GM12878 (cell line): ENCODE results near the gene FAM9C. TPM values are rescaled to one million over a fixed set of nuclear protein-coding genes. Genes with fewer than 3 reads are reported as not detected.
A peak's percentile ranks its signal among the peaks of the same experiment; 100 is the strongest.

ENCODE experiments used
- ATAC-seq: fragments of 200-7000 bp; cut with Tn5 transposase; 3 replicates; pipeline ENCODE4 v1.9.1; 2020; ENCODE audit warnings: mild to moderate bottlenecking, moderate library complexity
- BruUV-seq: library from RNA; stranded (reverse); fragments of 400-500 nt; replicated peaks from 2 replicates; lab custom pipeline; 2021; lab: Mats Ljungman, UMichigan
- CTCF ChIA-PET: fragments of 300-600 bp; sonication (Branson Sonifier 250); formaldehyde crosslinking; extraction: SDS; loops from one replicate; lab custom pipeline; 2021; ENCODE audit warnings: inconsistent platforms; lab: Yijun Ruan, JAX
- POLR2A ChIA-PET: fragments of 350-600 bp; formaldehyde crosslinking; extraction: SDS; loops from one replicate; lab custom pipeline; 2021; ENCODE audit warnings: inconsistent platforms; lab: Charles Lee
- RAD21 ChIA-PET: fragments of 300-600 bp; sonication (Branson Sonifier 250); formaldehyde crosslinking; loops from one replicate; lab custom pipeline; 2023; ENCODE audit warnings: antibody characterized with exemption; ENCODE audit not compliant: unreplicated experiment; lab: Charles Lee
- SMC1A ChIA-PET: fragments of 300-600 bp; sonication (Branson Sonifier 250); formaldehyde crosslinking; loops from one replicate; lab custom pipeline; 2023; ENCODE audit not compliant: unreplicated experiment, uncharacterized antibody; lab: Charles Lee
- DNase-seq: peaks from one replicate; pipeline ENCODE4 v3.0.0-alpha.2; 2011; ENCODE audit warnings: low read depth, low spot score
- FAIRE-seq: peaks from 3 replicates; lab custom pipeline; 2011; peaks lifted over from hg19 to GRCh38; lab: Jason Lieb, UNC
- H2AFZ ChIP-seq: 2 replicates; pipeline ENCODE4 v1.6.0; 2011; ENCODE audit warnings: low read depth, low read length, control low read depth; ENCODE audit not compliant: control insufficient read depth
- H3K27ac ChIP-seq: 2 replicates; pipeline ENCODE4 v1.5.1; 2011; ENCODE audit warnings: control low read depth; ENCODE audit not compliant: control insufficient read depth, insufficient read depth
- H3K27me3 ChIP-seq, 2 experiments: replicated peaks in 1 of 2; 2 replicates each; pipeline versions ENCODE4 v1.6.0 to v1.6.1; 2011; ENCODE audit warnings: low read length in 1 of 2; ENCODE audit not compliant: control insufficient read depth in 2 of 2, insufficient read depth in 2 of 2
- H3K36me3 ChIP-seq, 2 experiments: 2 replicates each; pipeline ENCODE4 v1.5.1; 2011; ENCODE audit warnings: low read length in 1 of 2; ENCODE audit not compliant: control insufficient read depth in 2 of 2, insufficient read depth in 2 of 2
- H3K4me1 ChIP-seq: 2 replicates; pipeline ENCODE4 v1.6.1; 2011; ENCODE audit warnings: mild to moderate bottlenecking, low read length, moderate library complexity, mixed read lengths; ENCODE audit not compliant: control insufficient read depth, insufficient read depth
- H3K4me2 ChIP-seq: 2 replicates; pipeline ENCODE4 v1.6.0; 2011; ENCODE audit warnings: control low read depth; ENCODE audit not compliant: control insufficient read depth, insufficient read depth
- H3K4me3 ChIP-seq: fragments of 200-600 bp; sonication (generic); 2 replicates; pipeline ENCODE4 v1.5.1; 2016
- H3K79me2 ChIP-seq: 2 replicates; pipeline ENCODE4 v1.6.0; 2011; ENCODE audit warnings: low read length; ENCODE audit not compliant: control insufficient read depth, insufficient read depth
- H3K9ac ChIP-seq: 2 replicates; pipeline ENCODE4 v1.8.0; 2011; ENCODE audit warnings: low read length, control low read depth, mixed read lengths; ENCODE audit not compliant: control insufficient read depth, insufficient read depth
- H3K9me3 ChIP-seq: replicated peaks from 3 replicates; pipeline ENCODE4 v1.5.1; 2011; ENCODE audit warnings: mild to moderate bottlenecking, low read length; ENCODE audit not compliant: control insufficient read depth, insufficient read depth
- H4K20me1 ChIP-seq: 2 replicates; pipeline ENCODE4 v1.6.0; 2011; ENCODE audit not compliant: control insufficient read depth, insufficient read depth
- ATF2 ChIP-seq: IDR thresholded peaks from 2 replicates; pipeline ENCODE4 v1.6.1; 2012; ENCODE audit warnings: low read length, inconsistent platforms
- CHD4 ChIP-seq: fragments of 200-600 bp; sonication (generic); IDR thresholded peaks from 2 replicates; pipeline ENCODE4 v1.6.1; 2016; ENCODE audit warnings: mild to moderate bottlenecking
- ESRRA ChIP-seq: IDR thresholded peaks from 2 replicates; pipeline ENCODE4 v1.6.1; 2012; ENCODE audit warnings: mild to moderate bottlenecking, low read length, improper control_type of control experiment
- FOXK2 ChIP-seq: fragments of 450-650 bp; IDR thresholded peaks from 2 replicates; pipeline ENCODE4 v1.6.1; 2017; ENCODE audit warnings: mild to moderate bottlenecking, moderate library complexity
- FOXM1 ChIP-seq: IDR thresholded peaks from 2 replicates; pipeline ENCODE4 v1.6.1; 2012; ENCODE audit warnings: low read depth, mild to moderate bottlenecking, inconsistent platforms, low read length, moderate library complexity
- GABPA ChIP-seq: IDR thresholded peaks from 2 replicates; pipeline ENCODE4 v1.6.1; 2014; ENCODE audit warnings: antibody characterized with exemption, low read depth, mild to moderate bottlenecking, inconsistent platforms
- HDGF ChIP-seq: fragments of 450-650 bp; IDR thresholded peaks from 2 replicates; pipeline ENCODE4 v1.6.1; 2016; ENCODE audit warnings: antibody characterized with exemption
- MAX ChIP-seq: IDR thresholded peaks from 2 replicates; pipeline ENCODE4 v1.6.1; 2012; ENCODE audit warnings: low read depth, low read length, improper control_type of control experiment
- MXI1 ChIP-seq: fragments of 150-350 bp; IDR thresholded peaks from 2 replicates; pipeline ENCODE4 v1.6.1; 2011; ENCODE audit warnings: low read depth, mild to moderate bottlenecking, inconsistent platforms, low read length, improper control_type of control experiment
- PML ChIP-seq: IDR thresholded peaks from 2 replicates; pipeline ENCODE4 v1.6.1; 2012; ENCODE audit warnings: low read length, inconsistent platforms
- RFX5 ChIP-seq: IDR thresholded peaks from 2 replicates; pipeline ENCODE4 v1.6.1; 2011; ENCODE audit warnings: low read depth, low read length, improper control_type of control experiment
- SMAD5 ChIP-seq: IDR thresholded peaks from 2 replicates; pipeline ENCODE4 v1.6.1; 2016; ENCODE audit warnings: antibody characterized with exemption, low read depth
- SMARCA5 ChIP-seq: fragments of 450-650 bp; IDR thresholded peaks from 2 replicates; pipeline ENCODE4 v1.6.1; 2017; ENCODE audit warnings: mild to moderate bottlenecking
- SUPT20H ChIP-seq: IDR thresholded peaks from 2 replicates; pipeline ENCODE4 v1.6.1; 2011; ENCODE audit warnings: low read depth, mild to moderate bottlenecking, low read length, moderate library complexity, borderline replicate concordance; ENCODE audit not compliant: control insufficient read depth
- ZBTB11 ChIP-seq: fragments of 450-650 bp; formaldehyde crosslinking; IDR thresholded peaks from 2 replicates; pipeline ENCODE4 v1.5.0; 2022; ENCODE audit warnings: mild to moderate bottlenecking, missing genetic modification characterization
- WGBS: methylation state at CpG from one replicate; pipeline ENCODE4 v1.1.6; 2016; ENCODE audit warnings: low lambda C conversion rate; ENCODE audit not compliant: insufficient replicate concordance, insufficient coverage; ENCODE audit errors: missing lambda C conversion rate; 5-methylcytosine and 5-hydroxymethylcytosine counted together
- in situ Hi-C: fragments of 300-500 bp; cut with MboI; formaldehyde crosslinking; loops from 9 replicates; pipeline ENCODE4 v1.14.3; 2018; ENCODE audit warnings: mixed read lengths
- intact Hi-C: fragments of 100-400 bp; cut with micrococcal nuclease; formaldehyde crosslinking; loops from one replicate; pipeline ENCODE4 v1.14.2; 2022; ENCODE audit not compliant: unreplicated experiment
- polyA plus RNA-seq, 11 experiments: library from polyadenylated mRNA; depleted of rRNA in 4 of 11; unstranded in 6 of 11; stranded (reverse) in 5 of 11; fragments of >200 nt; fragmentation: Nextera tagmentation in 4 of 11; fragmentation: Illumina TruSeq in 1 of 11; extraction: Ambion mirVana in 4 of 11; extraction: Trizol in 1 of 11; gene quantifications; 1 replicate in 1 of 11; 2 replicates in 10 of 11; pipeline versions ENCODE4 v1.2.1 to v1.2.3, GENCODE V29; 2011 to 2016; ENCODE audit warnings: inconsistent platforms in 2 of 11, missing spikeins in 2 of 11, low read depth in 1 of 11
- total RNA-seq, 4 experiments: library from RNA; depleted of rRNA in 3 of 4; stranded (reverse); fragments of >200 nt in 3 of 4; fragmentation: Illumina TruSeq in 1 of 4; extraction: Trizol in 1 of 4; gene quantifications; 2 replicates each; pipeline versions ENCODE4 v1.2.1 to v1.2.3, GENCODE V29; 2013 to 2021
- TF ChIP-seq, protein P1 (sequence below): fragments of 450-650 bp; IDR thresholded peaks from 2 replicates; pipeline ENCODE4 v1.6.1; 2017; ENCODE audit warnings: low read depth, mild to moderate bottlenecking, moderate library complexity

FAM9C gene
- total and polyA plus RNA-seq, 10 of the 15 experiments (the other 5 are each of a cell fraction or from before 2014, with no cell fraction given): 0.01 to 0.03 TPM; not detected in 8

GRCh38 chrX:13010546-13010945, 33.9 kb downstream of the FAM9C start:
- Histone ChIP-seq H3K4me2 (no peak overlapping the region), H3K4me3 (no peak overlapping the region), H3K9me3 (no peaks in the 10 kb centered on the region), H3K9ac (no peak overlapping the region), H3K27ac (peak overlapping the region; percentile 1; the same call in 1 of the 2 replicates), H2AFZ (no peak overlapping the region), H3K36me3 (no peaks in the 10 kb centered on the region), H3K79me2 (no peaks in the 10 kb centered on the region; the same call in none of the 2 replicates), H4K20me1 (no peaks in the 10 kb centered on the region), H3K27me3 (no peaks in the 10 kb centered on the region), H3K4me1 (peaks cover 77% of the 10 kb centered on the region)
- POLR2A ChIA-PET: interaction anchor here (1.7 to 17.2 kb wide), 4 partner anchors 10 to 74 kb away, joined by 5 to 280 read pairs (median 52); no protein-coding TSS in a partner anchor
- no TSS peak for BruUV-seq
- TF ChIP-seq GABPA: no peak
- no peak for TF ChIP-seq CHD4
- no peak for TF ChIP-seq SMAD5
- TF ChIP-seq ESRRA: no peak
- no peak for TF ChIP-seq PML
- no peak for TF ChIP-seq FOXM1
- no peak for TF ChIP-seq HDGF
- TF ChIP-seq ZBTB11 (CRISPR knock-in tag): no peak
- TF ChIP-seq MAX: no peak
- no peak for TF ChIP-seq MXI1
- TF ChIP-seq SMARCA5: no peak
- TF ChIP-seq ATF2: no peak
- no peak for TF ChIP-seq FOXK2
- no peak for TF ChIP-seq SUPT20H
- TF ChIP-seq, protein P1, sequence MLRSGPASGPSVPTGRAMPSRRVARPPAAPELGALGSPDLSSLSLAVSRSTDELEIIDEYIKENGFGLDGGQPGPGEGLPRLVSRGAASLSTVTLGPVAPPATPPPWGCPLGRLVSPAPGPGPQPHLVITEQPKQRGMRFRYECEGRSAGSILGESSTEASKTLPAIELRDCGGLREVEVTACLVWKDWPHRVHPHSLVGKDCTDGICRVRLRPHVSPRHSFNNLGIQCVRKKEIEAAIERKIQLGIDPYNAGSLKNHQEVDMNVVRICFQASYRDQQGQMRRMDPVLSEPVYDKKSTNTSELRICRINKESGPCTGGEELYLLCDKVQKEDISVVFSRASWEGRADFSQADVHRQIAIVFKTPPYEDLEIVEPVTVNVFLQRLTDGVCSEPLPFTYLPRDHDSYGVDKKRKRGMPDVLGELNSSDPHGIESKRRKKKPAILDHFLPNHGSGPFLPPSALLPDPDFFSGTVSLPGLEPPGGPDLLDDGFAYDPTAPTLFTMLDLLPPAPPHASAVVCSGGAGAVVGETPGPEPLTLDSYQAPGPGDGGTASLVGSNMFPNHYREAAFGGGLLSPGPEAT: no peak
- no peak for TF ChIP-seq RFX5
- in situ Hi-C loops: no loop called here
- intact Hi-C loops: no loop called here
- ATAC-seq (no peak), FAIRE-seq (no peak), DNase-seq (no peak)
- RAD21 ChIA-PET: interaction anchor here (1.5 to 22.5 kb wide), 7 partner anchors 10 to 254 kb away, joined by 3 to 689 read pairs (median 38); partner anchors contain the start of gene TMSB4X
- 70% methylated on average over 2 of the region's 2 CpGs for WGBS
- SMC1A ChIA-PET: interaction anchor here (1.2 to 25.1 kb wide), 10 partner anchors 12 to 72 kb away, joined by 3 to 847 read pairs (median 99); partner anchors contain the start of gene TMSB4X
- CTCF ChIA-PET: interaction anchor here (0.9 to 12.2 kb wide), 7 partner anchors 9 to 478 kb away, joined by 3 to 123 read pairs (median 3); no protein-coding TSS in a partner anchor
